Stimulated activated CD4-positive, alpha-beta T cell treated with anti-CD3 and anti-CD28 coated beads, Interleukin-1b, Interleukin-23, amount 100 ng/mL, for 4 hours (primary cell): ENCODE results near the gene ATP10B.

Experiments
- DNase-seq, 2 donors: peaks; one replicate each; pipeline ENCODE4 v3.0.0-alpha.2; 2020; ENCODE audit warnings: low read depth in 2 of 2

ATP10B gene

GRCh38 chr5:160637357-160638090 lies 214.5 kb downstream of the ATP10B start:
- DNase-seq, result no peak

DNA sequence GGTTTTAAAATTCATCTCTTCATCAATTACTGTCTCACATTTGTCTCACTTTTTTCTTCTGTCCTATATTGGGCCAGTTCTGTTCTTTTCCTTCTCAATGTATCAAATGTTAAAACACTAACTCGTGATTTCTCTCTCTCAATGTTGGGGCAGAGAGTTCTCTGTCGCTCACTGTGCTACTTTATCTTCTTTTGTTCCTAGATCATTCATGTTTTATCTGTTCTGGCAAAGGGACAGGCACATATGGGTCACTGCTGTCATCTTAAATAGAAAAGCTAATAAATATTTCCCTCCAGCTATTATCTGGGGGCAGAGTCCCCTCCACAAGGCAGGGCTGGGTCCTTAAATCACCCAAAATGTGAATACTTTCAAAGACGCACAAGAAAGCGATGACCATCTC lies 216.3 kb downstream of the ATP10B start:
- DNase-seq, result no peak

GRCh38 chr5:160635046-160635445 lies 217.0 kb downstream of the ATP10B start:
- DNase-seq, result no peak

DNA sequence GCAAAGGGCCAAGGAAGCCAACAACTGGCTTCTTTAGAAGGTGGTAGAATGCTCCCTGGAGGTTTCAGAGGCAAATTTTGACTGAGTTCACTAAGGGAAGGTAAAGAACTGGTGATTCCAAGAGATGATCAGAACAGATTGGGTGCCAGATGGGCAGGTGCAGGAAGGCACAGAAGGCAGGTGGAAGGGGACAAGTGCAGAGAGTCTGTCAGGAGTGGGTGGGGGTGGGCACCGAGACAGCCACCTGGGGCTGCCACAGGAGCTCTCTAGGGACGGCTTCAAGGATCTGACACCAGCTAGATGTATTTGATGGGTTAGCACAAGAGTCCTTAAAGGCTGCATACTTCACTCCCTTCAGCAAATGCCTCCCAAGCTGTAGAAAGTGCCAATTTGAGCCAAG lies 223.0 kb downstream of the ATP10B start:
- no peak for DNase-seq

DNA sequence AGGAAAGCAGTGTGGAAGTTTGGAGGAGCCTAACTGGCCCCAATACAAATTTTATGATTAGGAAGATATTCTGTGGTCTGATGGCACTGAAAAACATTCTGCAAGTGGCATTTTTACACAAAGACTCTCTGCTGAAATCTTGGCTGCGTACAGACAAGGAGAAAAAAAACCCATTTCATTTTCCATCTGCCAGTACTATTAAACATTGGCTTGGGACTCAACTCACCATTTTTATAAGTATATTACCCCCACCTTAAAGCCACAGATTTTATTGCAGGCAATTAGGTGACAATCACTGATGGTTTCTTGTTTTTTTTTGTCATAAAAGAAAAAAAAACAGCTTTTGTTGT lies 223.4 kb downstream of the ATP10B start:
- DNase-seq, result no peak

- no peak for DNase-seq
These were observed 223.9 kb downstream of the ATP10B start for GRCh38 chr5:160627921-160628618.

DNA sequence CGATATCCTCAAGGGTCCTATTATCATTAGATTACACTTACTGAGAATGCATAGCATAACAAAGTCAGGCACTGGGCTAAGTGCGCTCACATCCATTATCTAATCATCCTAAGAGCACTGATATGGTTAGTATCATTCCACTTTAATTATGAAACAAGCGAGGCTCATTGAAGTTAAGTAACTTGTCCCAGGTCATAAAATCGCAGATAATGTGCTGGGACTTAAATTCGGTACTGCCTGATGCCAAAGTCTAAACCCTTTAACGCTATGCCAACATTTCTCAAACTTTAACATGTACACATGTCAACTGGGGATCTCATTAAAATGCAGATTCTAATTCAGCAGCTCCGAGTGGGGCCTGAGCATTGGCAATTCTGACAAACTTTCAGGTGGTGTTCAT lies 225.7 kb downstream of the ATP10B start:
- DNase-seq, result no peak

DNA sequence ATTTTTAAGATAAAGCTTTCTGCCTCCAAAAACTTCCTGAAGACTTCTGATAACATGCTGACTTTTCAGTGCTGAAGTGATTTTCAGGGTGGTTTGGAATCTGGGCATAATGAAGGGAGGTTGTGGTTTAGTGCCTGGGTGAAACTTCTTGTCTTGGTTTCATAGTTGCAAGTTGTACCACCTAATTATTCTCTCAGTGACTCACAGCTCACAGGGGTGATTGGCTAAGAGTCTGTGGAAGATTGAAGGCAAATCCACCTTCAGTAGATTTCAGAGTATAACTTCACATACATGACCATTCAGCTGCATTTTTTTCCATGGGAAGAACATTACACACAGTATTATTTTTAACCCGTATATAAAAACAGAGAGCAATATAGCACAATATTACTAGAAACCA lies 230.5 kb downstream of the ATP10B start:
- DNase-seq, result no peak

- no peak for DNase-seq
These were observed 231.6 kb downstream of the ATP10B start for GRCh38 chr5:160620401-160620800.

- no peak for DNase-seq
These were observed 232.6 kb downstream of the ATP10B start for GRCh38 chr5:160619381-160619780.

- no peak for DNase-seq
These were observed 233.7 kb downstream of the ATP10B start for GRCh38 chr5:160618286-160618685.

DNA sequence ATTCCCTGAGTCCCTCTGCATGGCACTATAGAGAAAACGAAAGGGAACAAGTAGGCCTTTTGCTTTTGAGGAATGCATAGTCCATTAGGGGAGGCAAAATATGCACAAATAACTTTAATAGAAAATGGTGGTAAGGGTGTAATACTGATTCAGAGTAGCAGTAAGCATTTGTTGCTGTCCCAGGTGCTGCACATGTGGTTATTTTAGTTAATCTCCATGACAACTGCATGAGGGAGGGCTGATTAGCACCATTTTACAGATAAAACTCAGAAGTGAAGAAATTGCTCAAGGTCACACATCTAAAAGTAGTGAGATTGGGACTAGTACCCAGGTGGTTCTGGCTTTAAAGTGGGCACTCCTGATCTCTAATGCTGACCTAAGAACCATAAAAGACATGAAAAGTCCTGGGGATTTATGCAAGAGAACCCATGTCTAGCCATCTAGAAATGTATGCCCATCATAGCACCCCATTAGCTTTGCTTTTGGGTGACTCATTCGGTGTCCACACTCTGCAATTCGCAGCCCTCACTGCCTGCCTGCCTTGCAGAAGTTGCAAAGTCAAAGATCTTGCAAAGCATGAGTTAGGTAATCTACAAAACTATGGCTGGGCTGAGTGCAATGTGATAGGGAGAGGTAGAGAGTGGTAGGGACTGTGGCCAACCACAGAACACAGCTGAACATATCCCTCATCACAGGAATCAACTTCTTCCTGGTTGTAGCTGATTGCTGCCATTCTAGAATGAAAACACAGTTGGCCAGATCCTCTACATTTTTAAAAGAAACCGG lies 235.1 kb downstream of the ATP10B start:
- no peak for DNase-seq

DNA sequence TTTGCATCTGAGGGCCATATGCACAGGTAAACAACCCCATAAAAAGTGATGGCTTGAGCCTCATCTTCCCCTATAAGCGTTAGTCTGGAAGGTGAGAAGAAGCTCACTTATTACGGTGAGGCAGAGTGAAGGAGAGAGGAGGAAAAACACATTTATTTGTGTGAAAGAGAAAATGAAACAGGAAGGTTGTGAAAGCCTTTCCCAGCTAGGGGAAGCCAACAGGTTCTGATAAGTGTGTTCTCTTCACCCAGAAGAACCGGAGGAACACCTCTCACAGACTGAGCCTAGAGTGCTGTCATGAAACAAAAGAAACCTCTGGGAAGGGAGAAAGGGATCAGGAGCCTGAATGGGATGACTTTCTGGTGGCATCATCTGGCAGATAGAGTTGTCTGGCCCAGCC lies 237.9 kb downstream of the ATP10B start:
- no peak for DNase-seq

- DNase-seq, result no peak
These were observed 246.7 kb downstream of the ATP10B start for GRCh38 chr5:160605266-160605665.

DNA sequence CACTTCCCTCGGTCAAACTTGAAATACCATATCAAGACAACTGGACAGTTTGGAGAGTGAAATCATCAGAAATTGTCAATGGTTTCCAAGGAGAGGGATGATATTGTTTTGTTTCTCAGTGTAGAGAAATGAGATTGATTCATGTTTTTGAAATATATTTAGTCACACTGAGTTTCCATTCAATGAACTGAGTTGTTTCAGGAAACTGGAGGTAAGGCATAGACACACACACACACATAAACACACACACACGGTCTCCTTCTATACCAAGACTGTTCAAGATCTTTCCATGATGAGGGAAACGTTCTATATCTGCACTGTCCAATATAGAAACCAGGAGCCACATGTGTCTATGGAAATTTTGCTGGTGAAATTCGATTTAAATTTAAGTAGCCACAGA lies 247.5 kb downstream of the ATP10B start:
- no peak for DNase-seq

GRCh38 chr5:160602744-160603143 lies 249.3 kb downstream of the ATP10B start:
- DNase-seq, result no peak

GRCh38 chr5:160601046-160601445 lies 251.0 kb downstream of the ATP10B start:
- DNase-seq, result no peak

DNA sequence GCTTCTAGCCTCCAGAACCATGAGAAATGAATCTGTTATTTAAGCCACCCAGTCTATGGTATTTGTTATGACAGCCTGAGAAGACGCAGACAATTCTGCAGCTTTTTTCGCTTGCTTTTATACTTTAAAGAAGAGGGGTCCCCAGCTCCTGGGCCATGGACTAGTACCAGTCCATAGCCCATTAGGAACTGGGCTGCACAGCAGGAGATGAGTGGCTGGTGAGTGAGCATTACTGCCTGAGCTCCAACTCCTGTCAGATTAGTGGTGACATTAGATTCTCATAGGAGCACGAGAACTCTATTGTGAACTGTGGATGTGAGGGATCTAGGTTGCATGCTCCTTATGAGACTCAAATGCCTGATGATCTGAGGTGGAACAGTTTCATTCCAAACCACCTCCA lies 278.7 kb downstream of the ATP10B start:
- DNase-seq, result no peak

DNA sequence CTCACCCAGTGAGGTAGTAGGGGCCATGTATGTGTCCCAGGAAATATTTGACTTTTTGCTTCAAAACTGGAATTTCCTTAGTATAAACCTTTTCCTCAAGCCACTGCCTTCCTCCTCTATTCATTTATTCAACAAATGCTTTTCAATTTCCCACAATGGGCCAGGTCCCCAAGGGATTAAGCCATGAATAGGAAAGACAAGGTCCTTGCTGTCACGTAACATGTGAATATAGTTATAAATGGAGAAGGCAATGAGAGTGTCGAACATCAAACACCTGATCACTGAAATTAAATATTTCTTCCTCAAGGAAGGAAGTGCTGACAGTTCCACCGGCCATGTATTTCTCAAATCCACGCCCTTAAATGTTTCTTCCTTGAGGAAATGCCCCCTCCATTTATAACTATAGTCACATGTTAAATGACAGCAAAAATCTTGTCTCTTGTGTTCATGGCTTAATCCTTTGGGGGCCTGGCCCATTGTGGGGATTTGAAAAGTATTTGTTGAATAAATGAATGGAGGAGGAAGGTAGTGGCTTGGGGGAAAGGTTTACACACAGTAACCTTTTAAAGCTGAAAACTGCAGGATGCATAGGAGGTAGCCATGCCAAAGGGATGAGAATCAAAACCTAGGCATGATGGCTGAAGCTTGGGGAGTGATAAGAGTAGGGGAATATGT lies 284.8 kb downstream of the ATP10B start:
- no peak for DNase-seq

GRCh38 chr5:160565376-160565775 lies 286.6 kb downstream of the ATP10B start:
- no peak for DNase-seq

GRCh38 chr5:160556846-160557245 lies 295.2 kb downstream of the ATP10B start:
- DNase-seq, result no peak

DNA sequence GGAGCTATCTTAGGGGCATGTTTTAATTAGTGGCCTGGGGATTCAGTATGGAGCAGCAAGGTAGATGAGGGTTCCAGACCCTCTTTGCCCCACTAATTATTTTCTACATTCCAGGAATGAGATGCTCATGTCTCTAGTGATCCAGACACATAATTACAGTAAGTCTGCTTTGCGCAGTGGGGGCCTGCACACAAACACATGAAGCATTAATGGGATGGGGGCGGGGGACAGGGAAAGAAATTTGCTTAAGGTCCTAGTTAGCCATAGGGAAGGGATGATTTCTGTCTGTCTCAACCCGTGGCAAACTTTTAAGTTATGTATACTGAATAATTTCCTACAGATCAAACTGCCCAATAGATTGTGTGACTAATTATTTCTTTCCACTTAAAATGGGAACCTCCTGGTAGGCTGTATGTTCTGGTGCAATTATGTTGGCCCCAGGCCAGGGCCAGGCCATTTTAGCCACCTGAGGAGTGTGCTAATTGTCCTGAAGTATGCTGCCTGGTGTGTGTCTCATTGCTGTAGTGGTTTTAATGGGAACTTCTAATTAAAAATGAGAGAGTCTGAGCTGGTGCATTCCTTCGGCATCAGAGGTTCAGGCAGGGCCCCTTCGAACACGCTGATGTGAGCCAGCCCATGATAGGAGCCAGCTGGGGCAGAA lies 295.9 kb downstream of the ATP10B start:
- no peak for DNase-seq
